Measurements from ENCODE around the gene SIM2.

The SIM2 gene

GRCh38 chr21:36744190-36744559, 45.3 kb downstream of the SIM2 start:
- no peak for DNase-seq

DNA sequence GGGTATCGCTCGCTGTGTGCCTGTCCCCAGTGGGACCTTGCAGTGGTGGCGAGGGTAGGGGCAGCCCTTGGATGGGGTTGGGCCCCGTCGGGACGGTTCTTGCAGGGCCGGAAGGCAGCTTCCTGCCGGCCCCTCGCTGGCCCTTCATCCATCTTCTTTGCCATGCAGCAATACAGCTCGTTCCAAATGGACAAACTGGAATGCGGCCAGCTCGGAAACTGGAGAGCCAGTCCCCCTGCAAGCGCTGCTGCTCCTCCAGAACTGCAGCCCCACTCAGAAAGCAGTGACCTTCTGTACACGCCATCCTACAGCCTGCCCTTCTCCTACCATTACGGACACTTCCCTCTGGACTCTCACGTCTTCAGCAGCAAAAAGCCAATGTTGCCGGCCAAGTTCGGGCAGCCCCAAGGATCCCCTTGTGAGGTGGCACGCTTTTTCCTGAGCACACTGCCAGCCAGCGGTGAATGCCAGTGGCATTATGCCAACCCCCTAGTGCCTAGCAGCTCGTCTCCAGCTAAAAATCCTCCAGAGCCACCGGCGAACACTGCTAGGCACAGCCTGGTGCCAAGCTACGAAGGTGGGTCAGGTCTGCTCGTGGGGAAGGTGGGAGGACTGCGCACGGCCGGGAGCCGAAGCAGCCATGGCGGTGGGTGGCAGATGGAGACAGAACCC, 45.8 kb downstream of the SIM2 start:
- no peak for DNase-seq

DNA sequence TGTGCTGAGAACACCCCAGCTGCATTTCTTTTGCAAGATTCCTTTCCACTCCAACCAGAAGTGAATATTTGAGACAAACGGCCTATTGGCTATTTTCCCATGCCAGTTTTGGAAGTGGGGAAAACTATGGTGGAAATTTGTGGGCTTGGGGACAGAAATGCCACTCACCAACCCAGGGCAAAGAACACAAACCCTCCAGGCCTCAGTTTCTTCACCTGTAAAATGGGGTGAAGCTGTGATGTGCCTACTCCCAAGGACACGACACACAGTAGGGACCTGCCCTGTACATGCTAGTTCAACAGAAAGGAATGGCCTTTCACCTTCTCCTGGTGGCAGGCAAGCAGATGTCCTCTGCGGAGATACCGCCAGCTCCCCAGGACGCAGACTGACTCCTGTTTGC, 46.5 kb downstream of the SIM2 start:
- no peak for DNase-seq

DNA sequence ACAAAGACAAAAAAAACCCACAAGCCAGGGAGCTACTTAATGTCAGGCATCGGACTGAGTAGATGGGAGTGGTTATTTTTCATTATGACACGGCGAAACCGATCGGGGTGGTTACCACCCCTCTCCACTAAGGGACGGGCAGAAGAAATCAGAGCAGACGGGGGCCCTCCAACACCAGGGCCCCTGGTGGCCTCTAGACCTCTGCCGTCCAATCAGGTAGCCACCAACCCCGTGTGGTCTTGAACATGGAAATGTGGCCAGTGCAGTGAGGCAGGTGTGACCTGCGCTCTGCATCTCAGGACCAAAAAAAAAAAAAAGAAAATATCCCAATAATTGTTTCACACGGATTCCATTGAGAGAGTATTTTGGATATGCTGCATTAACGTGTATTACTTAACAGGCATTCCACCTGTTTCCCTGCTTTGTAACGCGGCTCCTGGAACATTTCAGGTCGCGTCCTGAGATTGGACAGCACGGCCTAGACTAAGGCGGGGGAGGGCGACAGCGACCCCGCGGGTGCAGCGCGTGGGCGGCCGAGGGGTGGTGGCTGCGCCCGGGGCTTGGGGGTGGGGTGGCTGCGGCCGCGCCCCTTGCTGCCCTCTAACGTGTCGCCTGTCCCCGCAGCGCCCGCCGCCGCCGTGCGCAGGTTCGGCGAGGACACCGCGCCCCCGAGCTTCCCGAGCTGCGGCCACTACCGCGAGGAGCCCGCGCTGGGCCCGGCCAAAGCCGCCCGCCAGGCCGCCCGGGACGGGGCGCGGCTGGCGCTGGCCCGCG, 48.3 kb downstream of the SIM2 start:
- no peak for DNase-seq

- peak; percentile 50 for DNase-seq
Measured at GRCh38 chr21:36747815-36748383, 49.0 kb downstream of the SIM2 start.

GRCh38 chr21:36749935-36750575, 51.1 kb downstream of the SIM2 start:
- no peak for DNase-seq

- DNase-seq = no peak
Measured at GRCh38 chr21:36750576-36750959, 51.7 kb downstream of the SIM2 start.

GRCh38 chr21:36751383-36751782, 52.5 kb downstream of the SIM2 start:
- DNase-seq = no peak

GRCh38 chr21:36753556-36753955, 54.6 kb downstream of the SIM2 start:
- no peak for DNase-seq

DNA sequence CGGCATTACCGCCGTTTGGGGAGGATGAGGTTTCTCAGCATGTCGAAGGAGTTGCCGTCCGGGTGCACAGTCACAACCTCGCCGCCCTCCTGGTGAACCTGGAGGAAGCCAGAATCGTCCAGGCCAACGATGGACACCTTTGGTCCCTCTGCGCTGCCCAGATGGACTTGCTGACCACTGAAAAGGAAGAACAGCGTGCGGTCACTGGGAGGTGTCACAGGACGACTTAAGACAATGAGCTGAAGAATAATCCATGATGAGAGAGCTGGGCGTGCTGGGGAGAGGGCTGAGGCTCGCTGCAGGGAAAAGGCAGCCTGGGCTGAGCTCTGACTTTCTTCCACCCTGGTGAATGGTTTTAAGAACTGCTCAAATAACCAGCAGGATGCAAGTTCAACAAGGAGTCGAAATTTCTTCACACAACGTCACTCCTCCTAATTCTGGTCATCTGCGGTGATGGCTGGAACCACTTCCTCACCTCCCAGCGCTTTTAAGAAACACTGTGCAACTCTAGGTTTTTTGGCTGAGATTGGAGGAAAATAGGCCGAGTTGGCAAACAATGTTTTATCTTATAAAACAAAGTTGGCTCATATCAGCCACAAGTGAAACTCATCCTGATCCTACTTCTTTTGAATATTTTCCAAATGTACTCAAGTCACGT, 55.5 kb downstream of the SIM2 start:
- DNase-seq = no peak

- DNase-seq = no peak
Measured at GRCh38 chr21:36756527-36756926, 57.6 kb downstream of the SIM2 start.

- no peak for DNase-seq
Measured at GRCh38 chr21:36757196-36757595, 58.3 kb downstream of the SIM2 start.

DNA sequence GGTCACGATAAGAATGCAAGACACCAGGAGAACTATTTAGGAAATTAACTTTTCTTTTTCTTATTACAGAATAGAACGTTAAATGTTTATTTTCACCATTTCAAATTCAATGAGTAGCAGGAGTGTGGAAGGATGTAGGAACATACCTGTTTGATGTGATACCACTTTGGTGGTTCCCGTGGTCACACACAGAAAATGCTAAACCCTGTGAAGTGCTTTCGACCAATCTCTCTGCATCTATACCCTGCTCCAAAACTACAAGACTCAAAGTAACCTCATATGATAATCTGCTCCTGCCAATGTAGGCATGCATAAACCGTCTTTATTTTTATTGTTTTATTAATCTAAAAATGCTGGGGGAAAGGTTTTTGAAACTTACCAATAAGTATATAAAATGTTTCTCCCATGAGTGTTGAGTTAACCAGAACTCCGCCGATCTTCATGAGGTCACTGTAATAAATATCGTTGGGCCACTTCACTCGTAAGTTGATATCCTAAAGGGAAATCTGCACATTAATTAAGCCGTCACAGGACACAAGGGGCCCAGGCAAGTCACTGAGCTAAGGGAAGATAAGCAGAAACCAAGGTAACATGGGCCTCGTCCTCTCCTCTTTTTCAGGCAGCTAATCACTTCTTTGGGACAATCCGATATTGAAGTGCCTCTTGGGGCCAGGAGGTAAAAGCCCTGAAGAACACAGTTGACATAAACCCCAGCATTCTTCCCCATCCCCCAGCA, 60.6 kb downstream of the SIM2 start:
- DNase-seq = no peak

GRCh38 chr21:36761685-36762084, 62.8 kb downstream of the SIM2 start:
- DNase-seq = no peak

DNA sequence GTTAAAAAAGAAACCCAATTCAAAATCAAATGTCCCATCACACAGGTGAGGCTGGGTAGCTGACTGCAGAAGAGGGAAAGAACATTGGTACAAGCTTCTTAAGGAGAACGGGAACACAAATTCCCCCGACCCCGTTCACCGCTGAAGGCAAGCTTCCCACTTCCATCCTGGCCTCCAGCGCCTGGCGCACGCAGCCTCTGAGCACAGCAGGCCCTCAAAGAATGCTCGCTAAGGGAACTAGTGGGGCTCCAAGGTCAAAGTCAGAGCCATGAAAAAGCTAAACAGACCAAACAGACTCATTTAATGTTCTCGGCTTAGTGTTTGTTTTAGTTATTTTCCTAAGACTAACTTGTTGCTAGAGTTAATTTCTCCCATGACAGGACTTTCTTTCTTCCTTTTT, 63.7 kb downstream of the SIM2 start:
- no peak for DNase-seq

DNA sequence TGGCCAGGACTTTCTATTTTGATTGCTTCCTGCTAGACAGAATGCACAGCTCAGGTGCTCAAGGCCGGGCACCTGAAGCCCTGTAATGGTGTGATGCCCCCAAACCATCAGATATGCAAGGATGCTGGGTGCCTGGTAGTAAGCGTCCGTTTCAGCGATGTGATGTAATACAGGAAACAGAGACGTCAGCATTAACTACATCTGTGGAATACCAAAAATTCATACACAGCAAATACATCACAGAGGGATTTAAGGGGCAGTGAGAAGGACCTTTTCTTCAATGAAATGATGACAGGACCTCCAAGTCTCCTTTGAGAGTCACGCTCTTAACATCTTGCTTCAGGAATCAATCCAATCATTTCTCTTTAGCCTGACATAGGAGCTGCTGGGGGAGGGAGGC, 64.4 kb downstream of the SIM2 start:
- no peak for DNase-seq

GRCh38 chr21:36765229-36765628, 66.3 kb downstream of the SIM2 start:
- DNase-seq = no peak

- DNase-seq = no peak
Measured at GRCh38 chr21:36766511-36766910, 67.6 kb downstream of the SIM2 start.

GRCh38 chr21:36767096-36767495, 68.2 kb downstream of the SIM2 start:
- no peak for DNase-seq

- no peak for DNase-seq
Measured at GRCh38 chr21:36768496-36768895, 69.6 kb downstream of the SIM2 start.

DNA sequence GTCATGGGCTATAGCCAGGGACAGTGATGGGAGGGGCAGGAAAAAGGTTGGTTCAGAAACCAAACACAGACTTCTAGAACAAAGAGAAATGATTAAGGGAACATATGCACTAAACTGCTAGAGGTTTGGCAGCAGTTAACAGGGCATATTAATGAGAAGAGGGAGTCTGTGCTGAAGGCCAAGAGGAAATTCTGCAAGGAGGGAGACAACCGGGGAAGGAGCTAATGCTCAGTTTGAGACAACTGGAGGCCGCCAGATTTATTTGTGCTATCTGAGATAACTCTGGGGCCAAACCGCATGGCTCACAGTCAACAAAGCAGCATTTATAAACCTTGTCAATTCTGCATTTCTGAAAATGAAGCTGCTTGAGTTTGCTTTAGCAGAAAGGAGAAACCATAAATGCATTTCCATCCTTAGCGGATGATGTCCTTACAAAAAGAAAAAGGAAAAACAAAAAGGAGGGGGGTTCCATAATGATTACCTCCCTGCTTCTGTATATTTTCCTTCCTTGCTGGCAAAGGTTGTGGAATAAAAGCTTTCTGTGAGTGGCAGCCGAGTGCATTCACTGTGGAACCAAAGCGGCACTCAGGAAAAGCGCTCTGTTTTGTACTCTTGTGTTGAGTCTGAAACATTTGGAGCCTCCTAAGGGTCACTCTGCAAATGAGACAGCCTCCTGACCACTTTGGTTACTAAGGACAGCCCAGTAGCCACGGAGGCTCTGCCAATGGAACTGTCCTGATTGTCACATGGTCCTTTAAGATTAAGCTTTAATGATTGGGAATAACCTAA, 70.3 kb downstream of the SIM2 start:
- DNase-seq = no peak

- no peak for DNase-seq
Measured at GRCh38 chr21:36773117-36773516, 74.2 kb downstream of the SIM2 start.

All from stimulated activated CD4-positive, alpha-beta T cell treated with anti-CD3 and anti-CD28 coated beads, Interleukin-1b, Interleukin-23, amount 100 ng/mL, for 48 hours (primary cell).